ENCODE data around the gene XPO6.

XPO6 gene

DNA sequence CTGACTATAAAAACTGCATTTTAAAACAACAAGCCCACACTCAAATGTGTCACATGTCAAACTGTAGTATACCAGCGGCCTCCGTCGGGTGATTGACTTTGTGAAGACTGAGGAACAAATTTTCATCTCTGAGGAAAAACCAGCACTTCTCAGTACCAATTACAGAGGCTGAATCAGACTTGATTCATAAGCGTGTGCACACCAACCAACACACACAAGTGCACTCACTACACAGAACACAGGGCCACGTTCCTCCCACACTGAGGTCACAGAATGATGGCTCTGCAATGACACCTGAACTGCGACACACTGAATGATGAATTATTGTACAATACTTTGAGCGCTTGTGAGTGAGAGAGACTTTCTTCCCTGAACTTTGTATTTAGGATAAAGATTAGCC is 29.6 kb downstream of the XPO6 start:
- no peak for DNase-seq

DNA sequence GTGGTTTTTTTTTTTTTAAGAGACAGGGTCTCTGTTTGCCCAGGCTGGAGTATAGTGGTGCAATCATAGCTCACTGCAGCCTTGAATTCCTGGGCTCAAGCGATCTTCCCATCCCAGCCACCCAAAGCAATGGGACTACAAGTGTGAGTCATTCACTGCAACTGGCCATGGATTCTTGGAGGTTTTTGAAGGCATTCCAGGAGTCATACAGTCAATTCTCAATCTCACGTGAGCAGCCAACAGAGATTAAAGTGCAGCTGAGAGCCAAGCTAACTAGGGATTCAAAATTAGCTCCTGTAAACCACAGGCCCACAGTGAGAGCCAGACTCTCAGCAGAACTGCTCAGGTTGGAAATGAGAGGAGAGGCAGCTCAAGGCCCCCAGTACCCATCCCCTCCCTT is 30.2 kb downstream of the XPO6 start:
- no peak for DNase-seq

DNA sequence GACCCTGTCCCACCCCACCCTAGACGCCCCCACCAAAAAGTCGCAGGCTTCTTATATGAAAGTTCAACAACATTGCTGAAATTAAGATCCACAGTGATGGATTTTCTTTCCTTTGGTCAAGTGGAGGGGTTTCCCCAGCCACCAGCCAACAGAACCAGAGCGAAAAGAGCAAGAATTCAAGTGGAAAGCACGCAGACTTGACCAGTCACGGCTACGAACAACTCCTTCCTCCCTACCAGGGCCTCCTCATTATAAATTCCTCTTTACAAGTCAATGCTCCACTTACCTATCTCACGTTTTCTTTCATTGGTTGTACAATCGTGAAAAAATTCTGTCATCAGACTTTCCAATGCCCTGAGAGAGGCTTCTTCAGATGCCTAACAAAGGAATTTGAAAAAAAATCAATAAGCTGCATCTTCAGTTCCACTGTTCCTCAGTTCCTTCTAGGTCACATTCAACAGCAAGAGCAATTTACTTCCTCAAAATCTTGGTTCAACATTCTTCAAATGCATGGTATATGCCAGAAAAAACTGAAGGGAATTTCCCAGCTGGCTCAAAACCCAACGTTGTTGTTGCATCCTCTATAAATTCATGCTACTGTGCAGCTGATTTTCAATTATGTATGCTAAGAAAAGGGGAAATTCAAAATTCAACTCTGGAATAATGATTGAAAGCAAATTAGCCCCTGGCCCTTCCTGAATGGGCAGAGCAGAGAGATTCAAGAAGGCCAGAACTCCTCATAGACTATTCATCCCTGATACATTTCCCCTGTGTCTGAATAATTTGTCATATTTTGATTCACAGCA is 30.9 kb downstream of the XPO6 start:
- no peak for DNase-seq

- no peak for DNase-seq
Measured at GRCh38 chr16:28179354-28179753, 32.4 kb downstream of the XPO6 start.

DNA sequence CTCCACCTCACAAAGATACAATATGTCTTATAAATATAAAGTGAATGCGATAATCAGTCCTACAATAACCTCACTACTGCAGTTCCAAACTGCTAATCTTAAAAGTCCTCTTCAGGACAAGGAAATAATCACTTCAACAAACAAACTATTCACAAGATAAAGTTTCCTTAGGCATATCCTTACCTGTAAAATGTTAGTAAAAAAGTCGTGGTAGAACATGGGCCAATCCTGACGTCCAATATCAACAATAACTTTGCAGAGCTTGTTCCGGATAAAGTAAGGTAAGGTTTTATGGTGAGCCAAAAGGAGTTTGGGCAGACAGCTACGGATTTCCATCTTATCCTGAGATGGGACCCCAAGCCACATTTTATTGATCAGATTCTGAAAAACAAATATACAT is 36.0 kb downstream of the XPO6 start:
- no peak for DNase-seq

GRCh38 chr16:28172336-28172735 is 39.4 kb downstream of the XPO6 start:
- DNase-seq = no peak

- DNase-seq = no peak
Measured at GRCh38 chr16:28171816-28172215, 39.9 kb downstream of the XPO6 start.

- DNase-seq = no peak
Measured at GRCh38 chr16:28168991-28169554, 42.7 kb downstream of the XPO6 start.

DNA sequence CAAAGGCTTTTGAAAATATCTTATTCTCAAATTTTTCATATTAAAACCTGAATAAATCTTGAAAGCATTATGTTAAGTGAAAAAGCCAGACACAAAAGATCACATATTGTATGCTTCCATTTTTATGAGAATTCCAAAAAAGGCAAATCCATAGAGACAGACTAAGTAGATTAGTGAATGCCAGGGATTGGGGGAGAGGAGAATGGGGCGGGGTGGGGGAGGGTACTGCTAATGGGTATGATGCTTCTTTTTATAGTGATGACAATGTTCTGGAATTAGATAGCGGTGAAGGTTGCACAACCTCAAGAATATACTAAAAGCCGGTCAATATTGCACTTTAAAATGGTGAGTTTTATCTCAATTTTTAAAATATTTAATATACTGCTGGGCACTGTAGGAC is 44.0 kb downstream of the XPO6 start:
- no peak for DNase-seq

DNA sequence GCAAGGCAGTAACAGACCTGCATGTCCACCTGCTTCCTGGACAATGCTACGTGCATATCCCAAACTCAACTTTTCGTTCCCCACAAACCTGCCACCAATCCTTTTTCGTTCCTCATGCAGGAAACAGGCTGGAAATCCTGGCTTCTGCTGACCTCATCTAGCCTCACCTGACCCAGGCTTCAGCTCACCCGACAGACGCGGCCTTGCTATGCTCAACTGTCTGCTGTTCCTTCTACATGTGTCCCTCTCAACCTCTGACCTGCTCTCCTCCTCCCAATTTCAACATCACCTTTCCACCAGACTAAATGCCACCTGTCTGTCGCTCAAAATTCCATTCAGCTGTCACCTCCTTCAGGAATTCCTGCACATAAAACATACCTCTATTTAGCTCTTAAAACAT is 44.5 kb downstream of the XPO6 start:
- no peak for DNase-seq

GRCh38 chr16:28166394-28167208 is 45.2 kb downstream of the XPO6 start:
- no peak for DNase-seq

- no peak for DNase-seq
Measured at GRCh38 chr16:28165598-28165997, 46.2 kb downstream of the XPO6 start.

- DNase-seq = no peak
Measured at GRCh38 chr16:28164140-28164539, 47.6 kb downstream of the XPO6 start.

DNA sequence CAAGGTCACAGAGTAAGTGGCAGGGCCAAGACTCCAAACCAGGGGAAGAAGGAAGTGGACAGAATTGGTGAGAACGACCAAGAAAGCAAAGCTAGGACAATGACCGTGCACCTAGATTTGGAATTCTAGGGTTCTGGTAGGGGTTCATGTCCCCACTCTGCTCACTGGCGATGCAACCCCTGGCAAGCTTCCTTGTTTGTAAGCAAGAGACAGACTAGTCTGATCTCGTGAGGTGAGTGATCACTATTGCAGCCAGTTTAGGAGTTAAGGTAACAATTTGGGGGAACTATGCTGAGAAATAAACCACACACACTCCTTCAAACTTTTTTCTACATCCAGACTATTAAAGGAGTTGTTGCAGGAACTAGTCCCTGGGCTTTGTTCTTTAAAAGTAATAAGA is 48.1 kb downstream of the XPO6 start:
- DNase-seq = no peak

- no peak for DNase-seq
Measured at GRCh38 chr16:28162326-28162877, 49.4 kb downstream of the XPO6 start.

- no peak for DNase-seq
Measured at GRCh38 chr16:28161626-28162025, 50.1 kb downstream of the XPO6 start.

DNA sequence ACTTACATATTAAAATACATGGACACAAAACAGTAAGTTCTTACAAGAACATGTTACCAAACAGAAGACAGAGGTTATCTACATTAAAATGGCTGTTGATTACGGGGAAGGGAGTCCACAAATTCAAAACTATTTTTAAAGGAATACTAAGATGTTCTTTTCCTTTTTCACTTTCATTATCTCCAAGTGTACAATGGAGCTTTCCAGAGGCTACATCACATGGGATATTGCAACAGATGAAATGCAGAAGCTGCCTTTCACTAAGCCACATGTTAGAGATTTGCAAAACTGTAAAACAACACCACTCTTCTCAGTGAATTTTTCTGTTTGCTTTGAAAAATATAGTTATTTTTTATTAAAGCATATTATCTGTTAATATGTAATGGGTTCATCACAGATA is 53.6 kb downstream of the XPO6 start:
- DNase-seq = no peak

GRCh38 chr16:28156056-28156680 is 55.6 kb downstream of the XPO6 start:
- DNase-seq = no peak

DNA sequence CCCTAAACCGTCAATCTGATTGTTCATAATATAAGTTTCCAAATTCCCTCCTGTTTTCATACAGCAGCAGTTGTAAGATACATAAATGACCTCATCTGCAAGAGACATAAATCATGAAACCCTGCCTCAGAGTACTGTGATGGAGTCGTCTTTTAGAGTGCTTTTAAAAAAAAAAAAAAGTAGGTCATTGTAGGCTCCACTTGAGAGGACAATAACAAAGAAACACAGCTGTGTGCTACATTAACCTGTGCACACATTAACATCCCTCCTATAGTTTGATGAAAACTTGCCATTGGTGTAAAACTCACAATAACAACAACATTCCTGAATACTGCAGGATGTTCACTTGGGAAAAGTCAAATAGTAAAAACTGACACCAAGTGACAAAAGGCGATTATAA is 56.5 kb downstream of the XPO6 start:
- no peak for DNase-seq

DNA sequence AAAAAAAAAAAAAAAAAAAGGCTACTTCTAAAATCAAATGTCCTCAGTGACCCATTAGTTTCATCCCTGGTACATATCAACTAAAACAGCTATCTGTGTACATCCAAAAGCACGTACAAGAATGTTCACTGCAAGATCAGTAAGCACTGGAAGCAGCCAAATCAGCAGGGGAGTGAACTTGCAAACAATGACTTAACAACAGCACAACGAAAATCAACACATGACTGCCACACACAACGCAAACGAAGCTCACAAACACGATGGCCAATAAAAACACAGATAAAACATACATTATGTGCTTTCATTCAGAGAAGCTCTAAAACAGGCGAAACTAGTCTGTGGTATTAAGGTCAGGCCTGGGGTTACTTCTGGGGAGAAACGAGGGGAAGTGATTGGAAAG is 60.6 kb downstream of the XPO6 start:
- DNase-seq = no peak

GRCh38 chr16:28149011-28149888 is 62.5 kb downstream of the XPO6 start:
- no peak for DNase-seq

DNA sequence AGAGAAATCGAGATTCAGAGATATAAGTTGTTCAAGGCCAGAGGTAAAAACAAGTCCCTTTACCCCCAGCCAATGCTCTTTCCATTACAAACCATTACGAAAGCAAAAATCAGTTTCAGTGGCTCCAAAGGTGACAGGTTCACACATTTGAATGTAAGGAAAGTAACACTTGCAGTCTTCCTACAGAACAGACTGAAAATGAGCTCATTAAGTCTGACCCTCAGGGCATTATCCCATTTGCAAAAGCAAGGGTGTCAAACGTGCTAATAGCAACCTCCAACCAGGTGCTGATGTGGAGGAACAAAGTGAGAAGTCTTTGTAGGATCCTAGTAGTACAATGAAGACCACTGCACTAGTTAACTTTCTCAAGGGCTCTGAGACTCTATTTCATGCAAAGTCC is 65.2 kb downstream of the XPO6 start:
- DNase-seq = no peak

Data from DMS 273 treated with DMSO at 0.1 percent for 48 hours (cell line).